IgD-negative memory B cell (primary cell): ENCODE results near the gene OVCH2. TPM values are rescaled to one million over a fixed set of nuclear protein-coding genes. Genes with fewer than 3 reads are reported as not detected.
"Not testable (repeated sequence)": the region's sequence is repeated elsewhere in the genome, so short reads cannot be mapped to it uniquely, and the experiment has no call there.

ENCODE experiments used
- H3K27ac Mint-ChIP-seq, 3 donors: one replicate each; pipeline ENCODE4 v1.8.0; 2020 to 2022; ENCODE audit warnings: mild to moderate bottlenecking in 3 of 3, mixed read lengths in 3 of 3, moderate library complexity in 1 of 3
- H3K27me3 Mint-ChIP-seq: one replicate; pipeline ENCODE4 v1.8.0; 2021; ENCODE audit warnings: mixed read lengths
- H3K36me3 Mint-ChIP-seq: one replicate; pipeline ENCODE4 v1.8.0; 2020; ENCODE audit warnings: mild to moderate bottlenecking, mixed read lengths
- H3K4me1 Mint-ChIP-seq, 3 donors: one replicate each; pipeline ENCODE4 v1.8.0; 2020 to 2022; ENCODE audit warnings: mixed read lengths in 3 of 3, mild to moderate bottlenecking in 1 of 3
- H3K4me3 Mint-ChIP-seq, 4 donors: one replicate each; pipeline ENCODE4 v1.8.0; 2020 to 2022; ENCODE audit warnings: mild to moderate bottlenecking in 4 of 4, mixed read lengths in 4 of 4, moderate library complexity in 3 of 4
- H3K9me3 Mint-ChIP-seq, 3 donors: one replicate each; pipeline ENCODE4 v1.8.0; 2020 to 2021; ENCODE audit warnings: mixed read lengths in 3 of 3, mild to moderate bottlenecking in 1 of 3
- polyA plus RNA-seq: library from polyadenylated mRNA; unstranded; fragments of 300-500 nt; fragmentation: Illumina TruSeq; gene quantifications from one replicate; pipeline ENCODE4 v1.2.3, GENCODE V29; 2021

OVCH2 gene
- polyA plus RNA-seq, 1 donor from 2014 or later, result not detected

GRCh38 chr11:7663531-7663930 lies 42.7 kb downstream of the OVCH2 start:
- not testable (repeated sequence) for H3K4me1 Mint-ChIP-seq, H3K9me3 Mint-ChIP-seq, H3K36me3 Mint-ChIP-seq, H3K27ac Mint-ChIP-seq, H3K4me3 Mint-ChIP-seq, H3K27me3 Mint-ChIP-seq

- no peaks in the 10 kb centered on the region for H3K9me3 Mint-ChIP-seq
- H3K4me3 Mint-ChIP-seq, result no peak overlapping the region
- peak overlapping the region in 2 of 3 donors; percentile 9 to 78 for H3K27ac Mint-ChIP-seq
- peaks cover 8% of the 10 kb centered on the region for H3K36me3 Mint-ChIP-seq
- no peaks in the 10 kb centered on the region for H3K4me1 Mint-ChIP-seq
- no peaks in the 10 kb centered on the region for H3K27me3 Mint-ChIP-seq
These were observed 48.8 kb downstream of the OVCH2 start for GRCh38 chr11:7657306-7658025.

GRCh38 chr11:7656704-7657103 lies 49.6 kb downstream of the OVCH2 start:
- Mint-ChIP-seq H3K27me3 (no peaks in the 10 kb centered on the region), H3K4me3 (no peak overlapping the region), H3K9me3 (no peaks in the 10 kb centered on the region), H3K27ac (no peak overlapping the region), H3K4me1 (no peaks in the 10 kb centered on the region), H3K36me3 (peaks cover 8% of the 10 kb centered on the region)

GRCh38 chr11:7655253-7656217 lies 50.7 kb downstream of the OVCH2 start:
- H3K27ac Mint-ChIP-seq, result no peak overlapping the region
- no peaks in the 10 kb centered on the region for H3K27me3 Mint-ChIP-seq
- H3K36me3 Mint-ChIP-seq, result peaks cover 8% of the 10 kb centered on the region
- no peak overlapping the region for H3K4me3 Mint-ChIP-seq
- no peaks in the 10 kb centered on the region for H3K9me3 Mint-ChIP-seq
- no peaks in the 10 kb centered on the region for H3K4me1 Mint-ChIP-seq

GRCh38 chr11:7654195-7654705 lies 52.0 kb downstream of the OVCH2 start:
- no peak overlapping the region for H3K27ac Mint-ChIP-seq
- no peaks in the 10 kb centered on the region for H3K27me3 Mint-ChIP-seq
- no peaks in the 10 kb centered on the region for H3K9me3 Mint-ChIP-seq
- peaks cover 8% of the 10 kb centered on the region for H3K36me3 Mint-ChIP-seq
- H3K4me3 Mint-ChIP-seq, result no peak overlapping the region
- H3K4me1 Mint-ChIP-seq, result no peaks in the 10 kb centered on the region

- H3K27ac Mint-ChIP-seq, result no peak overlapping the region
- no peaks in the 10 kb centered on the region for H3K9me3 Mint-ChIP-seq
- H3K4me1 Mint-ChIP-seq, result no peaks in the 10 kb centered on the region
- H3K27me3 Mint-ChIP-seq, result no peaks in the 10 kb centered on the region
- peaks cover 4% of the 10 kb centered on the region for H3K36me3 Mint-ChIP-seq
- H3K4me3 Mint-ChIP-seq, result no peak overlapping the region
These were observed 54.6 kb downstream of the OVCH2 start for GRCh38 chr11:7651700-7652099.

GRCh38 chr11:7651140-7651551 lies 55.1 kb downstream of the OVCH2 start:
- Mint-ChIP-seq H3K4me3 (no peak overlapping the region), H3K27me3 (no peaks in the 10 kb centered on the region), H3K27ac (no peak overlapping the region), H3K9me3 (no peaks in the 10 kb centered on the region), H3K4me1 (no peaks in the 10 kb centered on the region), H3K36me3 (peaks cover 4% of the 10 kb centered on the region)

GRCh38 chr11:7648264-7648663 lies 58.0 kb downstream of the OVCH2 start:
- Mint-ChIP-seq H3K9me3 (no peaks in the 10 kb centered on the region), H3K27ac (no peak overlapping the region), H3K4me1 (no peaks in the 10 kb centered on the region), H3K36me3 (peaks cover 2% of the 10 kb centered on the region), H3K4me3 (no peak overlapping the region), H3K27me3 (no peaks in the 10 kb centered on the region)

- Mint-ChIP-seq H3K4me3 (no peak overlapping the region), H3K27ac (no peak overlapping the region), H3K27me3 (no peaks in the 10 kb centered on the region), H3K36me3 (peaks cover 2% of the 10 kb centered on the region), H3K9me3 (no peaks in the 10 kb centered on the region), H3K4me1 (no peaks in the 10 kb centered on the region)
These were observed 59.4 kb downstream of the OVCH2 start for GRCh38 chr11:7646866-7647265.

GRCh38 chr11:7645206-7645605 lies 61.1 kb downstream of the OVCH2 start:
- Mint-ChIP-seq H3K4me1 (no peaks in the 10 kb centered on the region), H3K27ac (no peak overlapping the region), H3K27me3 (no peaks in the 10 kb centered on the region), H3K9me3 (no peaks in the 10 kb centered on the region), H3K4me3 (no peak overlapping the region), H3K36me3 (peaks cover 5% of the 10 kb centered on the region)

GRCh38 chr11:7643314-7643713 lies 63.0 kb downstream of the OVCH2 start:
- Mint-ChIP-seq H3K27me3 (no peaks in the 10 kb centered on the region), H3K27ac (no peak overlapping the region), H3K4me3 (no peak overlapping the region), H3K4me1 (peaks cover 5 to 9% (median 5%) of the 10 kb centered on the region in 3 donors), H3K36me3 (peaks cover 5% of the 10 kb centered on the region), H3K9me3 (no peaks in the 10 kb centered on the region)

- H3K36me3 Mint-ChIP-seq, result peaks cover 6% of the 10 kb centered on the region
- no peaks in the 10 kb centered on the region for H3K27me3 Mint-ChIP-seq
- peaks cover 5 to 10% (median 5%) of the 10 kb centered on the region in 3 donors for H3K4me1 Mint-ChIP-seq
- no peaks in the 10 kb centered on the region for H3K9me3 Mint-ChIP-seq
- no peak overlapping the region for H3K27ac Mint-ChIP-seq
- no peak overlapping the region for H3K4me3 Mint-ChIP-seq
These were observed 63.5 kb downstream of the OVCH2 start for GRCh38 chr11:7642747-7643146.

- Mint-ChIP-seq H3K36me3 (peaks cover 7% of the 10 kb centered on the region), H3K4me1 (peaks cover 5 to 10% (median 5%) of the 10 kb centered on the region in 3 donors), H3K4me3 (no peak overlapping the region), H3K9me3 (no peaks in the 10 kb centered on the region), H3K27ac (no peak overlapping the region), H3K27me3 (no peaks in the 10 kb centered on the region)
These were observed 65.5 kb downstream of the OVCH2 start for GRCh38 chr11:7640816-7641215.

GRCh38 chr11:7639643-7640025 lies 66.6 kb downstream of the OVCH2 start:
- Mint-ChIP-seq H3K36me3 (peaks cover 9% of the 10 kb centered on the region), H3K27me3 (no peaks in the 10 kb centered on the region), H3K27ac (no peak overlapping the region), H3K4me3 (no peak overlapping the region), H3K9me3 (no peaks in the 10 kb centered on the region), H3K4me1 (peaks cover 5 to 10% (median 5%) of the 10 kb centered on the region in 3 donors)
